Testis (tissue), 3 donors: Measurements from ENCODE around the gene FAM193B. TPM values are rescaled to one million over a fixed set of nuclear protein-coding genes. Genes with fewer than 3 reads are reported as not detected.

Experiments used
- DNase-seq: peaks from one replicate; pipeline ENCODE4 v3.0.0-alpha.2; 2019
- H3K27ac ChIP-seq, 2 donors: fragments of 200-600 bp; sonication (generic); one replicate each; pipeline ENCODE4 v1.5.1; 2019
- H3K27me3 ChIP-seq: fragments of 200-600 bp; sonication (generic); one replicate; pipeline ENCODE4 v1.5.1; 2019
- H3K36me3 ChIP-seq: fragments of 200-600 bp; sonication (generic); one replicate; pipeline ENCODE4 v1.5.1; 2017; ENCODE audit warnings: low read depth; ENCODE audit errors: missing control alignments
- H3K4me1 ChIP-seq: fragments of 200-600 bp; sonication (generic); one replicate; pipeline ENCODE4 v1.5.1; 2019
- H3K4me3 ChIP-seq, 2 donors: fragments of 200-600 bp; sonication (generic); one replicate each; pipeline ENCODE4 v1.5.1; 2017 to 2019
- H3K9me3 ChIP-seq: fragments of 200-600 bp; sonication (generic); one replicate; pipeline ENCODE4 v1.5.1; 2017
- POLR2A ChIP-seq: fragments of 450-650 bp; IDR thresholded peaks from one replicate; pipeline ENCODE4 v1.6.1; 2017; ENCODE audit warnings: antibody characterized with exemption, mild to moderate bottlenecking, moderate library complexity
- WGBS, 2 donors: methylation state at CpG; one replicate each; pipeline ENCODE4 v1.1.5; 2018; 5-methylcytosine and 5-hydroxymethylcytosine counted together
- intact Hi-C: fragments of 100-400 bp; cut with DNase I; formaldehyde crosslinking; loops from one replicate; pipeline ENCODE4 v1.15.1; 2023; ENCODE audit warnings: low total_unique reads
- polyA plus RNA-seq: library from polyadenylated mRNA; stranded (reverse); fragments of 350-450 nt; fragmentation: Illumina TruSeq; extraction: RNeasy Lipid Tissue Mini Kit (QIAGEN cat#74804); gene quantifications from one replicate; pipeline ENCODE4 v1.2.3, GENCODE V29; 2014; ENCODE audit warnings: low read depth, low replicate concordance; ENCODE audit not compliant: insufficient read depth
- total RNA-seq, 2 donors: library from RNA; depleted of rRNA; stranded (reverse); fragments of >200 nt; gene quantifications; one replicate each; pipeline ENCODE4 v1.2.3, GENCODE V29; 2016
- TF ChIP-seq, protein P1 (sequence below), 3 experiments: fragments of 450-650 bp in 2 of 3; fragments of 200-600 bp in 1 of 3; sonication (generic) in 1 of 3; IDR thresholded peaks; one replicate each; pipeline ENCODE4 v1.5.1; 2016 to 2019; ENCODE audit warnings: antibody characterized with exemption in 3 of 3, mild to moderate bottlenecking in 2 of 3, moderate library complexity in 1 of 3

The FAM193B gene
- total and polyA plus RNA-seq, 3 donors from 2014 or later = 81.3 to 157 (median 111) TPM

DNA sequence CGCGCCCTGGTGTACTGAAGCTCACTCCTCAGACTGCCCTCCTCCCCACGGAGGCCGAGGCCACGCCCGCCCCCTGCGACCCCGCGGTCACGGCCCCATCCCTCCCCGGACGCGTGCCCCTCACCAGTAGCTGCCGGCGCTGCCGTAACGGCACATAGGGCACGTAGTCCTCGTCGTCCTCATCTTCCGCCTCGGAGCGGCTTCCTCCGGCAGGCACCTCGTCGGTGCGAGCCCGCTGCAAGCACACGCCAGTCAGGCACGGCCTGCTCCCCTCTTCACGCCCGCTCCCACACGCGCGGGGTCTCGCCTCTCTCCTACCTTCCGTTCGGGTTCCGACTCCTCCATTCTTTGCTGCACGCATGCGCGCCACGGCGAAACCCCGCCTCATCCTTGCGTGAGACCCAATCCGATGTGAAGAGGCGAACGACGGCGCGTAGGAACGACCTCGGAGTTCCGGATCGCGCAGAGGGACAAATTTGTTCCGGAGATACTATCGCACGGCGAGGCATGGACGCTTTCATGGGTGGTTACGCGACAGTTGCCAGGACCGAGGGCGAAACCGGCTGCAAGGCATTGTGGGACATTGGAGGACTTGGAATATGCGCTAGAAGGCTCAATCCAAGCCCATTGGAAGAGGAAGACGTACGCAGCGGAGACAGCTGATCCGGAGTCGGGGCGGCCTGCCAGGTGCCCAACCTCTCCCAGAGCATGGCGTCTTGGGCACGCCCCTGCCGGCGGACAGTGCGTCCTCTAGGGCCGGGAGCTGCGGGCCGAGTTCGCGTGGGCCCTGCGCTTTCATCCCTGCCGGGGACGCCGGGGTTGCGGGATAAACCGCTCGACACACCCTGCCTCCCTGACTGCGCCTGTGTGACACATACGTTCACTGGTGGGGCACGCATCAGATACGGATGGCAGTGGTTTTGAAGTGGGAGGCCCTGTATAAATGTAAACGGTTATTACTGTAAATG is 37.5 kb downstream of the FAM193B start, which contains the start of gene DDX41:
Gene DDX41 (minus strand): TSS at position 361 of the 968 bp plus-strand sequence. CDS start 16 bp downstream, at position 345.
- H3K27me3 ChIP-seq = no peaks in the 10 kb centered on the region
- H3K4me1 ChIP-seq = peaks cover 9% of the 10 kb centered on the region
- H3K4me3 ChIP-seq = peak within 1 kb of the TSS; percentile 80 to 96
- H3K36me3 ChIP-seq = no peaks in the 10 kb centered on the region
- H3K9me3 ChIP-seq = no peaks in the 10 kb centered on the region
- DNase-seq = peak; percentile 97
- no peak for TF ChIP-seq POLR2A
- TF ChIP-seq, protein P1, sequence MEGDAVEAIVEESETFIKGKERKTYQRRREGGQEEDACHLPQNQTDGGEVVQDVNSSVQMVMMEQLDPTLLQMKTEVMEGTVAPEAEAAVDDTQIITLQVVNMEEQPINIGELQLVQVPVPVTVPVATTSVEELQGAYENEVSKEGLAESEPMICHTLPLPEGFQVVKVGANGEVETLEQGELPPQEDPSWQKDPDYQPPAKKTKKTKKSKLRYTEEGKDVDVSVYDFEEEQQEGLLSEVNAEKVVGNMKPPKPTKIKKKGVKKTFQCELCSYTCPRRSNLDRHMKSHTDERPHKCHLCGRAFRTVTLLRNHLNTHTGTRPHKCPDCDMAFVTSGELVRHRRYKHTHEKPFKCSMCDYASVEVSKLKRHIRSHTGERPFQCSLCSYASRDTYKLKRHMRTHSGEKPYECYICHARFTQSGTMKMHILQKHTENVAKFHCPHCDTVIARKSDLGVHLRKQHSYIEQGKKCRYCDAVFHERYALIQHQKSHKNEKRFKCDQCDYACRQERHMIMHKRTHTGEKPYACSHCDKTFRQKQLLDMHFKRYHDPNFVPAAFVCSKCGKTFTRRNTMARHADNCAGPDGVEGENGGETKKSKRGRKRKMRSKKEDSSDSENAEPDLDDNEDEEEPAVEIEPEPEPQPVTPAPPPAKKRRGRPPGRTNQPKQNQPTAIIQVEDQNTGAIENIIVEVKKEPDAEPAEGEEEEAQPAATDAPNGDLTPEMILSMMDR (IDR thresholded peaks at IDR 0.05) = peak in 2 of 3 experiments; percentile 6 to 30
- intact Hi-C loops = no loop called here
- WGBS, 2 donors = 1% methylated on average over 56 to 92 of the region's 96 CpGs
- H3K27ac ChIP-seq = peak within 1 kb of the TSS; percentile 28 to 86

DNA sequence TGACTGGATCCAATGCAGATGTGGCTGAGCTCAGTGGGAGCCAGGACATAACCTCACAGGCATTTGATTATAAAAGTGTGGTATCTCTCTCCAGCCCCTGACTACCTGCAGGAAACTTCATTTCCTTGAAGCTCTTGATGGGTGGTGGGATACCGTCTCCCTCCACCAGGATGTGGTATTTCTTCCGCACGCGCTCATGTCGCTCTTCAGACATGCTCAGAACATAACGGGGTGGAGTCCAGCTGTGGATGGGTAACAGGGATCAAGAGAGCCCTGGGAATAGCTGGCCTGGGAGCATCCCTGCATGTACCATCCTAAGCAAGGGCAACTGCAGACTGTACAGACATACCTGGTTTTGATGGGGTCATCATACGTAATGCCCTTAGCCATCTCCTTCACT is 38.8 kb downstream of the FAM193B start:
- TF ChIP-seq POLR2A = no peak
- TF ChIP-seq, protein P1 (IDR thresholded peaks at IDR 0.05) = no peak
- Histone ChIP-seq H3K36me3 (no peaks in the 10 kb centered on the region), H3K4me3 (no peak overlapping the region), H3K9me3 (no peaks in the 10 kb centered on the region), H3K27me3 (no peaks in the 10 kb centered on the region), H3K27ac (no peak overlapping the region), H3K4me1 (peaks cover 9% of the 10 kb centered on the region)
- DNase-seq = no peak
- intact Hi-C loops = no loop called here
- 79 to 80% methylated on average over 1 to 7 of the region's 7 CpGs for WGBS, 2 donors

DNA sequence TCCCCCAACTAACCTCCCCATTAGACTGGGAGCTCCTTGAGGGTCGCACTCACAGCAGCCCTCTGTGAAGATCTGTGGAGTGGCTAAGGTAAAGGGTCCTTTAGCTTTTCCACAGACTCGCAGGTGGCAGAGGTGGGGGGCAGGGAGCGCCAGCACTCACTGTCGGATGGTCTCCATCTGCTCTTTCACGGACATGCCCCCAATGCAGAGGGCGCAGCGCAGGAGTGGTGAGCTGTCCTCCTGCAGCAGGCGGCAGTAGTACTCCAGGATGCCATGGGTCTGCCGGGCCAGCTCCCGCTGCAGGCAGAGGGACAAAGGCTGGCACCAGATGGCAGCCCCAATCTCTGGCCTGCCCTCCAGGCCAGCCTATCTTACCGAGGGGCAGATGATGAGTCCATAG is 39.8 kb downstream of the FAM193B start:
- 90 to 92% methylated on average over 3 to 11 of the region's 11 CpGs for WGBS, 2 donors
- H3K36me3 ChIP-seq = no peaks in the 10 kb centered on the region

DNA sequence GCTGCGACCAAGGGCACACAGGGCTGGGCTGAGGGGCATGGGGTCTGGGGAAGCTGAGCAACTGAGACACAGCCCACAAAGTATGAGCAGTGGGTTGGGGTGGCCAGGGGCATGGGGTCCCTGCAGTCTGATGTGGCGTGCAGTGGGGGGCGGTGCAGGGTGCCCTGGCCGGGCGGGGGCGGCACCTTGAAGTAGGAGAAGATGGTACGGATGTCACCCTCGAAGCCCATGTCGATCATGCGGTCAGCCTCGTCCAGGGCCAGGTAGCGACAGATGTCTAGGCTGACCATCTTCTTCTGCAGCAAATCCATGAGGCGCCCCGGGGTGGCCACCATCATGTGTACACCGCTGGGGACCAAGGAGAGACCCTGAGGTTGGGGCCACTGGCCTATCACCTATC is 40.9 kb downstream of the FAM193B start:
- Histone ChIP-seq H3K4me3 (no peak overlapping the region), H3K27ac (no peak overlapping the region), H3K36me3 (no peaks in the 10 kb centered on the region), H3K27me3 (no peaks in the 10 kb centered on the region), H3K9me3 (no peaks in the 10 kb centered on the region), H3K4me1 (peaks cover 11% of the 10 kb centered on the region)
- intact Hi-C loops = no loop called here
- DNase-seq = no peak
- TF ChIP-seq, protein P1 (IDR thresholded peaks at IDR 0.05) = no peak
- no peak for TF ChIP-seq POLR2A
- WGBS, 2 donors = 95 to 98% methylated on average over 13 to 15 of the region's 15 CpGs

More for the DNA sequence above, 39.8 kb downstream of the FAM193B start:
- intact Hi-C loops = no loop called here
- Histone ChIP-seq H3K4me3 (no peak overlapping the region), H3K27ac (no peak overlapping the region), H3K27me3 (no peaks in the 10 kb centered on the region), H3K9me3 (no peaks in the 10 kb centered on the region), H3K4me1 (peaks cover 11% of the 10 kb centered on the region)
- no peak for DNase-seq
- no peak for TF ChIP-seq POLR2A
- TF ChIP-seq, protein P1 (IDR thresholded peaks at IDR 0.05) = no peak
